GM19328 (cell line): ENCODE results near the gene TAL1.

Source experiments
- ATAC-seq: cut with Tn5 transposase; IDR thresholded peaks from one replicate; pipeline ENCODE4 v1.9.1; 2021; ENCODE audit warnings: mild to moderate bottlenecking, moderate library complexity; ENCODE audit not compliant: unreplicated experiment

Gene TAL1

GRCh38 chr1:47178654-47179016 is 53.4 kb downstream of the TAL1 start:
- ATAC-seq, result no peak

GRCh38 chr1:47178020-47178419 is 54.0 kb downstream of the TAL1 start:
- no peak for ATAC-seq

- ATAC-seq, result no peak
Measured at GRCh38 chr1:47175227-47175934, 56.6 kb downstream of the TAL1 start.

- no peak for ATAC-seq
Measured at GRCh38 chr1:47174656-47175020, 57.4 kb downstream of the TAL1 start.

- no peak for ATAC-seq
Measured at GRCh38 chr1:47172782-47173181, 59.2 kb downstream of the TAL1 start.
